ENCODE measurements around the gene TYK2. TPM values are rescaled to one million over a fixed set of nuclear protein-coding genes. Genes with fewer than 3 reads are reported as not detected.
A peak's percentile ranks its signal among the peaks of the same experiment; 100 is the strongest.
"Not testable (repeated sequence)": the region's sequence is repeated elsewhere in the genome, so short reads cannot be mapped to it uniquely, and the experiment has no call there.

The TYK2 gene
- total RNA-seq, 2 experiments from 2014 or later: 153 to 155 TPM

DNA sequence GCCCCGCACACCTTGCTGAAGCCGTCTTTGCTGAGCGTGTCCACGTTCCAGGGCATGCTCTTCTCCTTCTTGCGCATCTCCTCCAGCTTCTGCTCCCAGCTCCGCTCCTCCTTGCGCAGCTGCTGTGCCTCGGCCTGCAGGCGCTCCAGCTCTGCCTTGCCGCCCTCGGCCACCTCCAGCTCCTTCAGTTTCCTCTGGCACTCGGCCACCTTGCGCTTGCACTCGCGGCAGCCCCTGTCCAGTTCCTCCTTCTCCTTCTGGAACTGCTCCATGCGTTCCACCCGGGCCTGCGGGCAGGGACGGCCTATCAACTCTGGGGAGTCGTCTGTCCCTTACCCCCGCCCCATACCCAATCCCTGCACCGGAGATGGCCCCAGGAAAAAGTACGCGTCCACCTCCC, 15.5 kb upstream of the TYK2 start:
- Mint-ChIP-seq H3K27ac (no peak overlapping the region), H3K4me3 (no peak overlapping the region), H3K36me3 (peaks cover 15% of the 10 kb centered on the region), H3K27me3 (no peaks in the 10 kb centered on the region), H3K9me3 (no peaks in the 10 kb centered on the region), H3K4me1 (peaks cover 14% of the 10 kb centered on the region)
- DNase-seq: no peak

DNA sequence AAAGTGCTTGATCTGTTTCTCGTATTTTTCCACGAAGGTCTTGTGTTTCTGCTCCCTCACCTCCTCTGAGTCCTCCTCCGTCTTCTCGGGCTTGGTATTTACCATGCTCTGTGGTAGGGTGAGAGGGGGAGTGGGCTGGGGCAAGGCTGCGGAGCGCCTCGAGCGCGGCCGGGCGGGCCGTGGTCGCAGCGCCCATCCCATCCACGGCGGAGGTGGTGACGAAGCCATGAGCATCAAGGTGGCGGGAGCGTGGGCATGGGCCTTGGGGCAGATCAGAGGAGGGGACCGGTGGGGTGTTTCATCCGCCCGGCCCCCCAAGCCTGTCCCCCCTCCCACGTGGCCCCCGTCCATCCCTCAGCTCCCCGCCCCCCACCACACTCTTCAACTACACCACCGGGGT, 15.1 kb upstream of the TYK2 start:
- Mint-ChIP-seq H3K4me1 (peaks cover 11% of the 10 kb centered on the region), H3K27ac (no peak overlapping the region), H3K4me3 (no peak overlapping the region), H3K27me3 (no peaks in the 10 kb centered on the region), H3K36me3 (peaks cover 18% of the 10 kb centered on the region), H3K9me3 (no peaks in the 10 kb centered on the region)
- no peak for DNase-seq

DNA sequence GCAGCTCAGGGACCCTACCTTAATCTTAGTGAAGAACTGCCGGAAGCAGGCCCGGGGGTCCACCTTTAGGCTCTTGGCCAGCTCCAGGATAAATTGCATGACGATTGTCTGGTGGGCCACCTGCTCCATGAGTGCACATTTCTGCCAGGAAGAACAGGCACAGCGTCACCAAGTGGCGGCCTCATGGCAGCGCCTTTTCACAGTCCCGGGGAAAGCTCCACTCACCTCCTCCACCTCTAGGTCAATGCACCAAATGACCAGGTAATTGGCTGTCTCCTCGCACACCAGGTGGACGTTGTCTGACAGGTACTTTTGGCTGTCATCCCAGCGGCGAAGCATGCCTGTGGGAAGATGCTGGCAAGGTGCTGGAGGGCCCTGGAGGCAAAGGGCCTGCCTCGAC, 14.6 kb upstream of the TYK2 start:
- Mint-ChIP-seq H3K4me3 (no peak overlapping the region), H3K36me3 (peaks cover 19% of the 10 kb centered on the region), H3K9me3 (no peaks in the 10 kb centered on the region), H3K27ac (no peak overlapping the region), H3K27me3 (no peaks in the 10 kb centered on the region), H3K4me1 (peaks cover 9% of the 10 kb centered on the region)
- DNase-seq: no peak

DNA sequence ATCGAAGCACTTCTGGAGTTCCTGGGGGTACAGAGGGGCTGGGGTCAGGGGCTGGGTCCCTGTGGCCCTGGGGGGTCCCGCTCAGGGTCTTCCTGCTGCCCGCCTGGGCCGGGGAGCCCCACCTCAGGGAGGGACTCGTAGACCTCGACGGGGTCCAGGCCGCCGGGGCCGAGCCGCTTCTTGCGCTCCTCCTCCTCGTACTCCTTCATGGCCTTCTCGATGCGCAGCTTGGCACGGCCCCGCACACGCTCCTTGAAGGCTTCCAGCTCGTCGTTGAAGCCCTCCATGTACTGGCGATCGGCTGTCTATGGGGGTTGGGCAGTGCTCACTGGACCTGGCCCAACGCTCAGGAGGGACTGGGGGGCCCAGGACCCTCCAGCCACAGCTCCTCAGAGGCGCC, 12.8 kb upstream of the TYK2 start:
- H3K4me1 Mint-ChIP-seq: peaks cover 10% of the 10 kb centered on the region
- H3K4me3 Mint-ChIP-seq: no peak overlapping the region
- no peaks in the 10 kb centered on the region for H3K9me3 Mint-ChIP-seq
- peak overlapping the region; percentile 52 for H3K27ac Mint-ChIP-seq
- H3K27me3 Mint-ChIP-seq: no peaks in the 10 kb centered on the region
- no peak for DNase-seq
- peaks cover 21% of the 10 kb centered on the region for H3K36me3 Mint-ChIP-seq

DNA sequence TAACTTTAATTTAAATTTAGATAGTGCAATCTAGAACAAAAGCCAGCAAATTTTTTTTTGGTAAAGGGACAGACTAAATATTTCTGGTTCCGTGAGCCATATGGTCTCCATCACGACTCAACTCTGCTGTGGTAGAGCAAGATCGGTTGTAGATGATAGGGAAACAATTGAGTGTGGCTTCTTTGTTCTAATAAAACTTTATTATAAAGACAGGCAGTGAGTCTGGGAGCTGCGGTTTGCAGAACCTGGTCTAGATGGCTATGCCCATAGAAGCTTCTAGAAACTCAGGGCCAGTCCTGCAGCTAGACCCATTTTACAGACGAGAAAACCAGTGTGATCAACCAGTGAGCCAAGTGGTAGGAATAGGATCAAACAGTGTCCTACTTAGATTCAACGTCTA, 11.7 kb upstream of the TYK2 start:
- H3K36me3 Mint-ChIP-seq: peaks cover 21% of the 10 kb centered on the region
- DNase-seq: no peak
- no peaks in the 10 kb centered on the region for H3K27me3 Mint-ChIP-seq
- no peaks in the 10 kb centered on the region for H3K9me3 Mint-ChIP-seq
- no peak overlapping the region for H3K4me3 Mint-ChIP-seq
- no peak overlapping the region for H3K27ac Mint-ChIP-seq
- H3K4me1 Mint-ChIP-seq: peaks cover 6% of the 10 kb centered on the region

DNA sequence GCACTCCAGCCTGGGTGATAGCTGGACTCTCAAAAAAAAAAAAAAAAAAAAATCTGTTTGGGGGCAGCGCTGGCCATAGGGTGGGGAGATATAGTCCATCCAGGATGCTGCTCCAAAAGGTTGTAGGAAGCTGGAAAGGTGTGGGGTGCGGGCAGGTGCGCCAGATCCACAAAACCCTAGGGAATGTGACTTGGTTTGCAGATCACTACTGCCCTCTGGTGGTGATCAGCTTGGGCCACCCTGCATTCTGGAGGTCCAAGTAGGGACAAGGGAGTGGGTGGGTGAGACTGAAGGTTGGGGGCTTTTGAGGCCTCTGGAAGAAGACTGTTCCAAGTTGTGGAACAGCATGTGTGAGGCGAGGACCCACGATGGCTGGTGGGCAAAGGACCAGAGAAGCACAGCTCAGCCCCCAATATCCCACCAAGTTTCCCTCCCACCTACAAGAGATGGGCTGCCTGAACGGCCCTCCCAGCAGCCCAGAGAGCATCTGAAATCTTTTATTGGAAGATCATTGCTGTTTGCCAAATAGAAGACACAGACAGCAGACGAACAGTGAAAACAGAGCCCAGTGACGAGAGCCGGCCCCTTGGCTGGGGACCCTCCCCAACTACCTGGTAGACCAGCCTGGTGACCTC, 10.4 kb upstream of the TYK2 start:
- H3K4me1 Mint-ChIP-seq: peaks cover 9% of the 10 kb centered on the region
- no peaks in the 10 kb centered on the region for H3K27me3 Mint-ChIP-seq
- peaks cover 18% of the 10 kb centered on the region for H3K36me3 Mint-ChIP-seq
- H3K4me3 Mint-ChIP-seq: no peak overlapping the region
- DNase-seq: peak; percentile 55
- no peak overlapping the region for H3K27ac Mint-ChIP-seq
- H3K9me3 Mint-ChIP-seq: no peaks in the 10 kb centered on the region

DNA sequence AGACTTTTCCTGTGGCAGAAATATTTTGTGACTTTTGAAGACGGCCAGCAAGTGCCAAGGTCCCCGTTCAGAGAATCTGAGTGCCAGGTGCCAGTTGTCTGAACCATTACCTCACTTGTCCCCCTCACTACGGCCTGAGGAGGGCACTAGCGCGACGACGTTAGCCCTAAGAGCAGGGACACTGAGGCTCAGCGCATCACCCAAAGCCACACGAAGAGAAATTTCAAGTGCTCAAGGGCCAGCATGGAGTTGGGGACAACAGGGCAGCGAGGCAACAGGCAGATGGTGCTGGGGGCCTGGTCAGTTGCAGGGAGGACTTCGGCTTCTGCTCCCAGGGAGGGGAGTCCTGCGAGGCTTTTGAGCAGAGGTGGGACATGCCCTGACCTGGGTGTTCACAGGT, 9.5 kb upstream of the TYK2 start:
- H3K27me3 Mint-ChIP-seq: no peaks in the 10 kb centered on the region
- H3K36me3 Mint-ChIP-seq: peaks cover 18% of the 10 kb centered on the region
- no peaks in the 10 kb centered on the region for H3K9me3 Mint-ChIP-seq
- H3K27ac Mint-ChIP-seq: no peak overlapping the region
- no peak overlapping the region for H3K4me3 Mint-ChIP-seq
- H3K4me1 Mint-ChIP-seq: peaks cover 9% of the 10 kb centered on the region
- DNase-seq: peak; percentile 20

DNA sequence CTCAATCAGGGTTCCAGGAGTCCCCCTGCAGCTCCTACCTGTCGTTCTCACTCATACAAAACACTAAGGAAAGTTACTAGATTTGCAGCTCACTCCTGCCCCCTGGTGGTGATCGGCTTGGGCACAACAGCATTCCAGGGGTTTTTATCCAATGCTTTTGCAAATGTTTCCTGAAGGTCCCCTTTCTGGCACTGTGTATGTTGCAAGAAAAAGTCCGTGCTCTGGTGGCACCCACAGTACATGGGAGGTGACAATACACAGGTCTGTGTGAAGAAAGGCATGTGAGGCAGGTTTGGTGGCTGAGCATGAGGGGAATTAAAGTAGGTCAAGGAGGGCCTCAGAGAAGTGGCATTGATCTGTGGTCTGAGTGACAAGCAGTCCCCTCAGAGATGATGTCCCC, 8.6 kb upstream of the TYK2 start:
- Mint-ChIP-seq H3K36me3 (peaks cover 18% of the 10 kb centered on the region), H3K27ac (peak overlapping the region; percentile 52), H3K9me3 (no peaks in the 10 kb centered on the region), H3K4me1 (peaks cover 9% of the 10 kb centered on the region), H3K27me3 (no peaks in the 10 kb centered on the region), H3K4me3 (no peak overlapping the region)
- DNase-seq: peak; percentile 60

DNA sequence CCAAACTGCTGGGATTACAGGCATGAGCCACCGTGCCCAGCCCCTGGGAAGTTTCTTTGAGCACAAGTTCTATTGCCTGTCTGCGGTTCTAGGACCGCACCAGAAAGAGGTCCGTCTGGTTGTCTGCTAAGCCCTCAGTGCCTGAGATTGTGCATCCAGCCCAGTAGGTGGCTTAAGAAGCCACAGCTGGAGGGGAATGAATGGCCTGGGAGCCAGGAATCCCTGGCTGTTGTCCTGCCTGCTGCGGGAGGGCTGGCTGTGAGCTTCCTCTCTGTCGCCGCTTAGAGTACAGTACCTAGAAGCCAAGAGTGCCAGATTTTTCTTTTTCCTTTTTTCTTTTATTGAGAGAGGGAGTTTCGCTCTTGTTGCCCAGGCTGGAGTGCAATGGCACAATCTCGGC, 4.2 kb upstream of the TYK2 start:
- no peak for DNase-seq
- Mint-ChIP-seq H3K36me3 (peaks cover 5% of the 10 kb centered on the region), H3K9me3 (no peaks in the 10 kb centered on the region), H3K27me3 (no peaks in the 10 kb centered on the region), H3K4me3 (no peak overlapping the region), H3K27ac (no peak overlapping the region), H3K4me1 (peaks cover 17% of the 10 kb centered on the region)

DNA sequence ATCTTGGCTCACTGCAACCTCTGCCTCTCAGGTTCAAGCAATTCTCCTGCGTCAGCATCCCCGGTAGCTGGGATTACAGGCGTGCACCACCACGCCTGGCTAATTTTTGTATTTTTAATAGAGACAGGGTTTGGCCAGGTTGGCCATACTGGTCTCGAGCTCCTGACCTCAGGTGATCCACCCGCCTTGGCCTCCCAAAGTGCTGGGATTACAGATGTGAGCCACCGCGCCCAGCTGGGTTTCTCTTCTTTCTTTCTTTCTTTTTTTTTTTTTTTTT, 2.8 kb upstream of the TYK2 start:
- not testable (repeated sequence) for H3K27me3 Mint-ChIP-seq, H3K9me3 Mint-ChIP-seq, H3K4me3 Mint-ChIP-seq, H3K27ac Mint-ChIP-seq, DNase-seq
- peaks cover 13% of the 10 kb centered on the region for H3K36me3 Mint-ChIP-seq
- peaks cover 17% of the 10 kb centered on the region for H3K4me1 Mint-ChIP-seq

DNA sequence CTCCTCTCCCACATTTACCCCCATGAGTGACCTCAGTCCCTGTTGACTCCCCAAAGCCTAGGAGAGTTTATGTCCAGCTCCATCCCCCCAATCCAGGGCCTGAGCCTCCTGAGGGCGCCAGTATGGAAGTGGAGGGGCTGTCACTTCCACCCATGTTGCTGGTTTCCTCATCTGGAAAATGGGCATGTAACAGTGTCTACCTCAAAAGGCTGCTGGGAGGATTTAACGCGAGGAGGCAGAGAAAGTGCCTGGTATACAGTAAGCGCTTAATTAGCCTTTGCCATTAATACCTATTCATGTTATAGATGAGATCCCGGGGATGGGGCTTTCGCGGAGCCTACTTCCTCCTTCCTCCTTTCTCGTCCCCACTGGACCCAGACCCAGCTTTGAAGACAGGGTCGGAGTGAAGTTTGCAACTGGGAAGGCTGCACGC, 476 bp downstream of the TYK2 start:
- Mint-ChIP-seq H3K4me3 (peak overlapping the region; percentile 88), H3K27ac (peak overlapping the region; percentile 93), H3K9me3 (no peaks in the 10 kb centered on the region), H3K36me3 (peaks cover 24% of the 10 kb centered on the region), H3K4me1 (peaks cover 14% of the 10 kb centered on the region), H3K27me3 (no peaks in the 10 kb centered on the region)
- DNase-seq: no peak

DNA sequence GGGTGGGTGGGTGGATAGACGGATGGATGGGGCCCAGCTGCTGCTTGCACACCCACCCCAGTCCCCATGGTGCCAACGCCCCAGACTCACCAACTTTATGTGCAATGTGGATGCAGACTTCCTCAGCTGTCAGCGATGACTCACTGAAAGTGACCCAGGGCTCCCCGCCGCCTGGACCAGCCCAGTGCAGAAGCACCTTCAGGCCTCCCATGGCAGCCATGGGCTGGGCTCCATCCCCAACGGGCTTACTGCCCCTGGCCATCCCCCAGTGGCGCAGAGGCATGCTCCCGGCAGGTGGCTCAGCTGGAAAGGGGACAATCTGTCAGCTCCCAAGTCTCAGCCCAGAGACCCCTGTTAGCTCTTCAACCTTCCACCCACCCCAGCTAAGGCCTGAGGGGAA, 2.2 kb downstream of the TYK2 start:
- no peak for DNase-seq
- Mint-ChIP-seq H3K36me3 (peaks cover 29% of the 10 kb centered on the region), H3K4me1 (peaks cover 14% of the 10 kb centered on the region), H3K27ac (no peak overlapping the region), H3K4me3 (no peak overlapping the region), H3K27me3 (no peaks in the 10 kb centered on the region), H3K9me3 (no peaks in the 10 kb centered on the region)

DNA sequence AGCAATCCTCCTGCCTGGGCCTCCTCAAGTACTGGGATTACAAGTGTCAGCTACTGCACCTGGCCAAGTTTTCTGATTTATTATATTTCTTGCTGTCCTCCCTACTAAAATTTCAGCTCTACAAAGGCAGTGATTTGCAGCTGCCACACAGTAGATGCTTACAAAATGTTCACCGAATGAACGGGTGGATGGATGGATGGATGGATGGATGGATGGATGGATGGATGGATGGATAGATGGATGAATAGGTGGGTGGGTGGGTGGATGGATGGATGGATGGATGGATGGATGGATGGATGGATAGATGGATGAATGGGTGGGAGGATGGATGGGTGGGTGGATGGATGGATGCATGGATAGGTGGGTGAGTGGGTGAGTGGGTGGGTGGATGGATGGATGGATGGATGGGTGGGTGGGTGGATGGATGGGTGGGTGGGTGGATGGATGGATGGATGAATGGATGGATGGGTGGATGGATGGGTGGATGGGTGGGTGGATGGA, 3.2 kb downstream of the TYK2 start:
- not testable (repeated sequence) for H3K4me3 Mint-ChIP-seq, DNase-seq, H3K9me3 Mint-ChIP-seq, H3K27ac Mint-ChIP-seq, H3K27me3 Mint-ChIP-seq
- peaks cover 29% of the 10 kb centered on the region for H3K36me3 Mint-ChIP-seq
- peaks cover 14% of the 10 kb centered on the region for H3K4me1 Mint-ChIP-seq

DNA sequence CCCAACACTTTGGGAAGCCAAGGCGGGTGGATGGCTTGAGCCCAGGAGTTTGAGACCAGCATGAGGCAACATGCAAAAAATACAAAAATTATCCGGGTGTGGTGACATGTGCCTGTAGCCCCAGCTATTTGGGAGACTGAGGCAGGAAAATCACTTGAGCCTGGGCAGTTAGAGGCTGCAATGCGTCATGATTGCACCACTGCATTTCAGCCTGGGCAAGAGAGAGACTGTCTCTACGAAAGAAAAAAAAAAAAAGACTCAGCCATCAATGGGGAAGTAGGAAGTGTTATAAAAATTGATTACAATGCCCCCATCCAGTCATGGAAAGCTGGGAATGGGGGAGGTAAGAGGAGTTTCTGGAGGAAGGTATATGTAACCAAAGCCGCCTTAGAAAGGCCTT, 5.4 kb downstream of the TYK2 start:
- Mint-ChIP-seq H3K27me3 (no peaks in the 10 kb centered on the region), H3K4me3 (no peak overlapping the region), H3K27ac (no peak overlapping the region), H3K9me3 (no peaks in the 10 kb centered on the region), H3K4me1 (peaks cover 8% of the 10 kb centered on the region), H3K36me3 (peaks cover 27% of the 10 kb centered on the region)
- DNase-seq: no peak

DNA sequence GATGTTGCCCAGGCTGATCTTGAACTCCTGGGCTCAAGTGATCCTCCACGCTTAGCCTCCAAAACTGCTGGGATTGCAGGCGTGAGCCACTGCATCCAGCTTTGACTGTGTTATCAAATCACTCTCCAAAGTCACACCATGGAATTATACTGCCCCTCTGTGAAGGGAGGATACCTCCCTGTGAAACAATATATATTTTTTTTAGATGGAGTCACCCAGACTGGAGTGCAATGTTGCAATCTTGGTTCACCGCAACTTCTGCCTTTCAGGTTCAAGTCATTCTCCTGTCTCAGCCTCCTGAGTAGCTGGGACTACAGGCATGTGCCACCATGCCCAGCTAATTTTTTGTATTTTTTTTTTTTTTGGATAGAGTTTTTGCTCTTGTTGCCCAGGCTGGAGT, 7.7 kb downstream of the TYK2 start:
- peaks cover 4% of the 10 kb centered on the region for H3K4me1 Mint-ChIP-seq
- no peak for DNase-seq
- H3K36me3 Mint-ChIP-seq: peaks cover 26% of the 10 kb centered on the region
- no peak overlapping the region for H3K27ac Mint-ChIP-seq
- H3K27me3 Mint-ChIP-seq: no peaks in the 10 kb centered on the region
- no peaks in the 10 kb centered on the region for H3K9me3 Mint-ChIP-seq
- H3K4me3 Mint-ChIP-seq: no peak overlapping the region

DNA sequence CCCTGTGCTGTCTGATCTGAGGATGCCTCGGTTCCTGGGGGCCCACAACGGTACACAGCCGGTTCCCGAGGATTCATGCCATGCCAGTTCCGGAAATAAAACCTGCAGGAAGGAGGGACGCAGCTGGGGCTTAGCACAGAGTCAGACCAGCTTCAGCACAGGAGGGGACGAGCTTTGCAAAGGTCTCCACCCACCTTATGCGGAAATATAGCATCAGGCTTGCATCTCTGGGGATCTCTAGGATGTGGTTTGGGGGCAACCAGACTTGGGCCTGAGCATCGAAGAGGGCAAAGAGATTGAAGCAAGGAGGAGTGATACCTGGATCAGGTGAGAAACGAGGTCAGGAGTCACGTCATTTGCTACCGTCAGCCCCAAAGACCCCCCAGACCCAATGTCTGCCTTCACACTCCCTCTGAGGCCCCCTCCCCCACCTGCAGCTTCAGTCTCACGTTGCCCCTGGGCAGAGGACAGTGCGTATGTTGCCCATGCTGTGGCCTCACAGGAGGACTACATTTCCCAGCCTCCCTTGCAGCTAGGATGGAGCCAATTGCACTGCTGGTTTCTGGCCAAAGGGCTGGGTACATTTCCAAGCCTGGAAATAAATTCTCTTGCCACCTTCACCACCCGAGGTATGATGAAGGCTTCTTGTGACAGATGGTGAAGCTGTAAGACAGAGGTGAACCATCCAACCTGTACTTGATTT, 12.1 kb downstream of the TYK2 start:
- DNase-seq: no peak
- Mint-ChIP-seq H3K9me3 (no peaks in the 10 kb centered on the region), H3K27me3 (no peaks in the 10 kb centered on the region), H3K4me1 (peaks cover 4% of the 10 kb centered on the region), H3K4me3 (no peak overlapping the region), H3K36me3 (peaks cover 19% of the 10 kb centered on the region), H3K27ac (no peak overlapping the region)

Measured in activated naive CD8-positive, alpha-beta T cell treated with anti-CD3 and anti-CD28 coated beads for 36 hours (primary cell).